Activated CD4-positive, alpha-beta T cell treated with anti-CD3 and anti-CD28 coated beads for 4 hours (primary cell): ENCODE measurements around the gene HMGB2.

ENCODE experiments used
- DNase-seq, 2 donors: peaks; one replicate each; pipeline ENCODE4 v3.0.0-alpha.2; 2020

The HMGB2 gene

GRCh38 chr4:173282626-173283025, 51.5 kb downstream of the HMGB2 start:
- no peak for DNase-seq

GRCh38 chr4:173282256-173282562, 51.9 kb downstream of the HMGB2 start:
- DNase-seq = no peak

GRCh38 chr4:173281406-173282255, 52.5 kb downstream of the HMGB2 start:
- DNase-seq = no peak
